Measurements from ENCODE around the gene SLC38A2.

SLC38A2 gene

DNA sequence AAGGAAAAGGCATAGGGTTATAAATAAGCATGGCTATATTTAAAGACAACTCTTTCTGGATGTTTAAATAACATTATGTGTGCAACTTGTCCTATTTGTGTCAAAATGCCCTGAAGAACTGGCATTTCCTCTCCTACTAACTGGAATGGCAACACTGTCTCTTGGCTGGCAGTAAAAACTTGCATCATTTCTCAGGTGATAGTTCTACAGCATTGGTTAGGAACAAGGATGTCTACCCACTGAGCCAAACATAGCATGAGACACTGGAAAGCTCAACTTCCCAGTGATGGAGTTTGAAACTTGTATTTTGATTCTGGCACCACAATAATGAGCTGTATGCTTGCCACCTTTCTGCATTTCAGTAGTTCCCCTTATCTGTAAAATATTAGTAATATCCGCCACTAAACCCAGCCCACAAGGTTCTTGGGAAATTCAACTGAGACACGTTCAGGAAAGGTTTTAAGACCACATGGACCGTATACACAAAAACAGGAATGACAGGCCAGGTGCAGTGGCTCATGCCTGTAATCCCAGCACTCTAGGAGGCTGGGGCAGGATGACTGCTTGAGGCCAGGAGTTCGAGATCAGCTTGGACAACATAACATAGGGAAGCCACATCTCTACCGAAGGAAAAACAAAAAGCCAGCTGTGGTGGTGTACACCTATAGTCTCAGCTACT lies 5.1 kb downstream of the SLC38A2 start:
- TF ChIP-seq, protein P1, sequence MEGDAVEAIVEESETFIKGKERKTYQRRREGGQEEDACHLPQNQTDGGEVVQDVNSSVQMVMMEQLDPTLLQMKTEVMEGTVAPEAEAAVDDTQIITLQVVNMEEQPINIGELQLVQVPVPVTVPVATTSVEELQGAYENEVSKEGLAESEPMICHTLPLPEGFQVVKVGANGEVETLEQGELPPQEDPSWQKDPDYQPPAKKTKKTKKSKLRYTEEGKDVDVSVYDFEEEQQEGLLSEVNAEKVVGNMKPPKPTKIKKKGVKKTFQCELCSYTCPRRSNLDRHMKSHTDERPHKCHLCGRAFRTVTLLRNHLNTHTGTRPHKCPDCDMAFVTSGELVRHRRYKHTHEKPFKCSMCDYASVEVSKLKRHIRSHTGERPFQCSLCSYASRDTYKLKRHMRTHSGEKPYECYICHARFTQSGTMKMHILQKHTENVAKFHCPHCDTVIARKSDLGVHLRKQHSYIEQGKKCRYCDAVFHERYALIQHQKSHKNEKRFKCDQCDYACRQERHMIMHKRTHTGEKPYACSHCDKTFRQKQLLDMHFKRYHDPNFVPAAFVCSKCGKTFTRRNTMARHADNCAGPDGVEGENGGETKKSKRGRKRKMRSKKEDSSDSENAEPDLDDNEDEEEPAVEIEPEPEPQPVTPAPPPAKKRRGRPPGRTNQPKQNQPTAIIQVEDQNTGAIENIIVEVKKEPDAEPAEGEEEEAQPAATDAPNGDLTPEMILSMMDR (IDR thresholded peaks at IDR 0.05; ENCODE audit: low read depth, low read length, missing control alignments), result no peak

GRCh38 chr12:46366771-46367170 lies 5.8 kb downstream of the SLC38A2 start:
- H3K4me3 ChIP-seq (ENCODE audit: low read depth, low read length), result no peak overlapping the region
- TF ChIP-seq, protein P1 (IDR thresholded peaks at IDR 0.05; ENCODE audit: low read depth, low read length, missing control alignments), result no peak
- no peak for DNase-seq (ENCODE audit: low read depth)

More for the DNA sequence above, 5.1 kb downstream of the SLC38A2 start:
- no peak for DNase-seq (ENCODE audit: low read depth)
- no peak overlapping the region for H3K4me3 ChIP-seq (ENCODE audit: low read depth, low read length)

DNA sequence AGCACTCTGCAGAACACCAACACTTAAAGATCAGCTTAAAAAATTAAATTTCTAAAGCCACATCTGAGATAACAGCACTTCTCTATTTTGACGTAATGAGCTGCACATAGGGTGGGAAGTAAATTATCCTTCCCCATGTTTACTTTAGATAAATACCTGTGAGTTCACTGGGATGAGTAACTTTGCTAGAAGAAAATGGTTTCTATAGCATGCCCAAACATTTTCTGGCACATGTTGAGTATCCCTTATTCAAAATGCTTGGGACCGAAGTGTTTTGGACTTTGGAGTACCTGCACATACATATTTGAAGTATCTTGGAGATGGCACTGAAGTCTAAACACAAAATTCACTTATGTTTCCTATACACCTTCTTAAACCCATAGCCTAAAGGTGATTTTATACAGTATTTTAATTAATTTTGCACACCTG lies 6.6 kb downstream of the SLC38A2 start:
- H3K4me3 ChIP-seq (ENCODE audit: low read depth, low read length), result no peak overlapping the region
- TF ChIP-seq, protein P1 (IDR thresholded peaks at IDR 0.05; ENCODE audit: low read depth, low read length, missing control alignments), result no peak
- no peak for DNase-seq (ENCODE audit: low read depth)

GRCh38 chr12:46364777-46365580 lies 7.6 kb downstream of the SLC38A2 start:
- no peak for DNase-seq (ENCODE audit: low read depth)
- no peak overlapping the region for H3K4me3 ChIP-seq (ENCODE audit: low read depth, low read length)
- TF ChIP-seq, protein P1 (IDR thresholded peaks at IDR 0.05; ENCODE audit: low read depth, low read length, missing control alignments), result no peak

GRCh38 chr12:46364300-46364696 lies 8.3 kb downstream of the SLC38A2 start:
- no peak for DNase-seq (ENCODE audit: low read depth)
- TF ChIP-seq, protein P1 (IDR thresholded peaks at IDR 0.05; ENCODE audit: low read depth, low read length, missing control alignments), result no peak
- no peak overlapping the region for H3K4me3 ChIP-seq (ENCODE audit: low read depth, low read length)

DNA sequence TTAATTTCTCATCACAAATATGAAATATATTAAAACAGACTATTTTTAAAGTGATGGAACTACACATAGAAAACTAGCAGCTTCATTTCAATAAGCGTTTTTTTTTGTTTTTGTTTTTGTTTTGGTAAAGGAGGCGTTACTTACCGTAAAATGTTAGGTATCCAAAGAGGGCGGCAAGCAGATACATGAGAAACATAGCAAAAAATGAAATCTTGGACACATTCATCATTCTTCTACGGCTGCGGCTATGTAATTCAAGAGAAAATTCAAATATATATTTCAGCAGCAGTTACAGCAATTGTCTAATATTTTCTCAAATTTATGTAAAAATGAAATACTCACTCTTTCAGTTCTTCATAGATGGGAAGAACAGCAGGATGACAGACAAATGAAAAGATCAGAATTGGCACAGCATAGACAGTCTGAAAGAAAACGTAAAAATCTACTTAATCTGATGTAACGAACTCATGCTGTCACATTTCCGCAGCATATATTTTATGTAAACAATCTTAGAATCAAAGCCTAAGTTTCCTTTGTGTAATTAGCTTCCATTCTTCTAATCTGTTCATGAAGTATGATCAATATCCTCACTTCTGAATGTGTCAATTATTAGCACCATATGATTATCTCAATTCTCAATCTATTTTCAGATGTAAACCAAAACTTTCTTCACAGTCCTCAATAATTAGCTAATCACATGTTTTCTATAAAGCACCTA lies 8.8 kb downstream of the SLC38A2 start:
- TF ChIP-seq, protein P1 (IDR thresholded peaks at IDR 0.05; ENCODE audit: low read depth, low read length, missing control alignments), result no peak
- DNase-seq (ENCODE audit: low read depth), result no peak
- no peak overlapping the region for H3K4me3 ChIP-seq (ENCODE audit: low read depth, low read length)

All from GM12864 (cell line).